ENCODE results near the gene CRELD1. TPM values are rescaled to one million over a fixed set of nuclear protein-coding genes. Genes with fewer than 3 reads are reported as not detected.
A peak's percentile ranks its signal among the peaks of the same experiment; 100 is the strongest.

The CRELD1 gene
- total RNA-seq, 1 experiment from 2014 or later: 15.5 TPM

GRCh38 chr3:9955067-9955502 is 21.5 kb downstream of the CRELD1 start:
- H2BK120ac ChIP-seq (ENCODE audit: low read depth, low read length, poor library complexity, severe bottlenecking): no peak overlapping the region
- no peak overlapping the region for H4K8ac ChIP-seq (replicated peaks; ENCODE audit: insufficient read length, low read depth, low read length)
- H3K27me3 ChIP-seq (ENCODE audit: insufficient read depth, low read length): no peaks in the 10 kb centered on the region; the same call in 1 of the 2 replicates
- Mint-ChIP-seq H3K36me3 (ENCODE audit: insufficient read depth in 1 of 3, low read depth in 3 of 3) (no peaks in the 10 kb centered on the region), H3K4me3 (peak overlapping the region; percentile 12 to 61; a peak in 3 of 5 replicates), H3K27me3 (ENCODE audit: low read depth) (peaks cover 51% of the 10 kb centered on the region), H3K4me1 (peaks cover 27 to 37% of the 10 kb centered on the region in 2 experiments), H3K27ac (peak overlapping the region; percentile 8 to 65 (median 34); a peak in 3 of 7 replicates), H3K9me3 (no peaks in the 10 kb centered on the region)
- no peaks in the 10 kb centered on the region for H3K79me2 ChIP-seq (ENCODE audit: insufficient read depth, low read length)
- H3K14ac ChIP-seq (ENCODE audit: insufficient read depth, low read length): no peak overlapping the region
- H3K4me2 ChIP-seq (ENCODE audit: insufficient read depth, insufficient read length, low read length): no peak overlapping the region
- no peak overlapping the region for H3K18ac ChIP-seq (ENCODE audit: insufficient read length, low read depth, low read length)
- H3K9ac ChIP-seq (ENCODE audit: extremely low read depth, insufficient read length, low read length): no peak overlapping the region
- WGBS (ENCODE audit: extremely low coverage, insufficient read length, low lambda C conversion rate): no CpG with 5 or more reads among the region's 12 CpGs
- no peak overlapping the region for H3T11ph ChIP-seq (ENCODE audit: low read length)
- H3K27ac ChIP-seq (ENCODE audit: insufficient read length, low read depth, low read length): no peak overlapping the region
- DNase-seq: peak; percentile 71
- no peak overlapping the region for H3K23ac ChIP-seq (ENCODE audit: insufficient read length, low read depth, low read length)
- no peak overlapping the region for H2BK15ac ChIP-seq (ENCODE audit: low read depth, low read length)
- no peak overlapping the region for H3K56ac ChIP-seq (ENCODE audit: insufficient read length, low read depth, low read length)
- no peak for TF ChIP-seq CTCF (conservative IDR thresholded peaks at IDR 0.05)
- no peaks in the 10 kb centered on the region for H3K79me1 ChIP-seq (ENCODE audit: insufficient read depth, low read depth, low read length, poor library complexity, severe bottlenecking)
- H4K5ac ChIP-seq (ENCODE audit: insufficient read length, low read depth, low read length): no peak overlapping the region
- H3K4me1 ChIP-seq (ENCODE audit: insufficient read depth, low read length): peaks cover 3% of the 10 kb centered on the region; the same call in 1 of the 2 replicates
- H3K9me3 ChIP-seq (ENCODE audit: control insufficient read depth, low read depth, low read length): no peaks in the 10 kb centered on the region
- H2BK5ac ChIP-seq (ENCODE audit: insufficient read length, low read length): no peak overlapping the region
- H3K4ac ChIP-seq (ENCODE audit: low read depth, low read length): no peak overlapping the region
- H4K91ac ChIP-seq (ENCODE audit: insufficient read length, low read depth, low read length): no peak overlapping the region
- H2AK5ac ChIP-seq (ENCODE audit: insufficient read length, low read length): no peak overlapping the region
- no peak overlapping the region for H2BK20ac ChIP-seq (ENCODE audit: low read depth, low read length, poor library complexity, severe bottlenecking)
- H3K23me2 ChIP-seq (ENCODE audit: insufficient read length, low read depth, low read length, poor library complexity, severe bottlenecking): peaks cover 6% of the 10 kb centered on the region
- H2BK12ac ChIP-seq (ENCODE audit: insufficient read length, low read depth, low read length): no peak overlapping the region
- no peak overlapping the region for H2AFZ ChIP-seq (ENCODE audit: low read length)
- no peaks in the 10 kb centered on the region for H4K20me1 ChIP-seq (ENCODE audit: control insufficient read depth, insufficient read depth, insufficient read length)
